Placental pericyte (primary cell): ENCODE results near the gene SYT11. TPM values are rescaled to one million over a fixed set of nuclear protein-coding genes. Genes with fewer than 3 reads are reported as not detected.

Experiments
- small RNA-seq: library from RNA; depleted of rRNA; stranded (forward); fragments of <200 nt; gene quantifications from one replicate; pipeline ENCODE3, GENCODE V24; 2012; ENCODE audit warnings: low replicate concordance
- total RNA-seq: library from RNA; depleted of rRNA; stranded (reverse); fragments of >200 nt; gene quantifications from 2 replicates; pipeline ENCODE4 v1.2.3, GENCODE V29; 2012

Gene SYT11
- total RNA-seq, result 15.8 and 29.3 TPM in 2 replicates

GRCh38 chr1:155859234-155859829, at the start of gene SYT11:
SYT11 (plus strand) TSS chr1:155859567; CDS start chr1:155859762, 195 bp downstream.

GRCh38 chr1:155856975-155857930, 2.1 kb upstream of the SYT11 start, which contains the start of gene GON4L:
GON4L (minus strand) TSS chr1:155857214; CDS start chr1:155853780, 3,434 bp downstream.

GRCh38 chr1:155911156-155912055, 52.0 kb downstream of the SYT11 start, which contains the start of gene RIT1:
RIT1 (minus strand) TSS chr1:155911349; CDS start chr1:155910761, 588 bp downstream.

GRCh38 chr1:155934097-155934935, 74.9 kb downstream of the SYT11 start, which contains the start of gene KHDC4:
KHDC4 (minus strand) TSS chr1:155934413; CDS start chr1:155934373, 40 bp downstream.

Small RNA genes within 50 kb of the gene (small RNA-seq; reads per million reads assigned to genes)
- gene RF00015 (not detected), gene SCARNA4 (not detected), gene SNORA80E (173 reads per million, percentile 99 among the genes with 10 or more reads in this experiment)

Other genes starting within 250 kb of the SYT11 start
- 36.4 and 111 TPM in 2 replicates for gene MSTO1, start 249.3 kb upstream of the SYT11 start, total RNA-seq
- 42.9 and 67.0 TPM in 2 replicates for gene YY1AP1, start 170.8 kb upstream of the SYT11 start, total RNA-seq
- gene DAP3, start 170.5 kb upstream of the SYT11 start, total RNA-seq, result 82.8 and 101 TPM in 2 replicates
- 32.8 and 48.4 TPM in 2 replicates for gene GON4L, start 2.4 kb upstream of the SYT11 start, total RNA-seq
- 33.9 and 36.2 TPM in 2 replicates for gene RIT1, start 51.8 kb downstream of the SYT11 start, total RNA-seq
- gene KHDC4, start 74.8 kb downstream of the SYT11 start, total RNA-seq, result 26.3 and 43.5 TPM in 2 replicates
- not detected in 2 replicates for gene RXFP4, start 82.1 kb downstream of the SYT11 start, total RNA-seq
- 127 and 243 TPM in 2 replicates for gene ARHGEF2, start 119.0 kb downstream of the SYT11 start, total RNA-seq
- gene SSR2, start 161.4 kb downstream of the SYT11 start, total RNA-seq, result 525 and 1,330 TPM in 2 replicates
- gene UBQLN4, start 194.2 kb downstream of the SYT11 start, total RNA-seq, result 18.4 and 27.2 TPM in 2 replicates
- 23.4 and 35.2 TPM in 2 replicates for gene LAMTOR2, start 195.2 kb downstream of the SYT11 start, total RNA-seq
- gene RAB25, start 201.6 kb downstream of the SYT11 start, total RNA-seq, result not detected in 2 replicates
- gene MEX3A, start 222.9 kb downstream of the SYT11 start, total RNA-seq, result 0.22 and 2.3 TPM in 2 replicates